ENCODE data around the gene AHI1. TPM values are rescaled to one million over a fixed set of nuclear protein-coding genes. Genes with fewer than 3 reads are reported as not detected.
A peak's percentile ranks its signal among the peaks of the same experiment; 100 is the strongest.

AHI1 gene
- total and polyA plus RNA-seq, 2 of the 13 experiments (the other 11 are each of a cell fraction or from before 2014, with no cell fraction given): 7.2 to 18.6 TPM

- peak; percentile 92 for TF ChIP-seq ZNF788 (CRISPR knock-in tag; IDR thresholded peaks at IDR 0.05; ENCODE audit: borderline replicate concordance)
- peak; percentile 94 for TF ChIP-seq ZNF350 (CRISPR knock-in tag; IDR thresholded peaks at IDR 0.05; ENCODE audit: borderline replicate concordance, low read depth)
- peak; percentile 87 for TF ChIP-seq AGO1 (IDR thresholded peaks at IDR 0.05; ENCODE audit: low read depth, low read length, poor library complexity, severe bottlenecking)
- TF ChIP-seq ISX (CRISPR knock-in tag; conservative IDR thresholded peaks at IDR 0.05): no peak; the same call in 1 of the 2 replicates
- peak; percentile 27 for TF ChIP-seq ZEB1 (IDR thresholded peaks at IDR 0.05; ENCODE audit: insufficient replicate concordance, low read depth)
- no peak for TF ChIP-seq SIX4 (CRISPR knock-in tag; IDR thresholded peaks at IDR 0.05)
- TF ChIP-seq USF2 (IDR thresholded peaks at IDR 0.05; ENCODE audit: low read depth, low read length): no peak
- peak; percentile 59; the same call in 1 of the 2 replicates for TF ChIP-seq USF2 (CRISPR knock-in tag; IDR thresholded peaks at IDR 0.05; ENCODE audit: borderline replicate concordance)
- TF ChIP-seq SATB2 (CRISPR knock-in tag; IDR thresholded peaks at IDR 0.05): peak; percentile 83; the same call in 1 of the 2 replicates
- no peak for TF ChIP-seq TRIM22 (IDR thresholded peaks at IDR 0.05)
- no peak for TF ChIP-seq FOXP1 (IDR thresholded peaks at IDR 0.05)
- TF ChIP-seq FOXP1 (CRISPR knock-in tag; IDR thresholded peaks at IDR 0.05): no peak
- TF ChIP-seq TCF12 (IDR thresholded peaks at IDR 0.05): no peak
- TF ChIP-seq TCF12 (CRISPR knock-in tag; IDR thresholded peaks at IDR 0.05): no peak; the same call in 1 of the 2 replicates
- TF ChIP-seq SMAD3 (CRISPR knock-in tag; IDR thresholded peaks at IDR 0.05): peak; percentile 15; the same call in 1 of the 2 replicates
- peak; percentile 46; the same call in 1 of the 2 replicates for TF ChIP-seq RXRB (CRISPR knock-in tag; IDR thresholded peaks at IDR 0.05; ENCODE audit: borderline replicate concordance)
- TF ChIP-seq ZNF234 (CRISPR knock-in tag; conservative IDR thresholded peaks at IDR 0.05): no peak; the same call in 1 of the 2 replicates
- TF ChIP-seq EP300 (IDR thresholded peaks at IDR 0.05; ENCODE audit: low read depth in 2 of 2, low read length in 2 of 2): 0 out of 4 replicates have a peak, but pooled peaks of 1 of the 2 experiments have one; percentile 4
- TF ChIP-seq EP300 (CRISPR knock-in tag; IDR thresholded peaks at IDR 0.05; ENCODE audit: borderline replicate concordance): no peak
- peak; percentile 91 for TF ChIP-seq ZNF160 (CRISPR knock-in tag; IDR thresholded peaks at IDR 0.05)
- TF ChIP-seq ZNF329 (CRISPR knock-in tag; IDR thresholded peaks at IDR 0.05; ENCODE audit: low read depth): peak; percentile 69; the same call in 1 of the 2 replicates
- peak; percentile 62; the same call in 1 of the 2 replicates for TF ChIP-seq ZNF430 (CRISPR knock-in tag; IDR thresholded peaks at IDR 0.05)
- peak; percentile 84; the same call in 1 of the 2 replicates for TF ChIP-seq RELA (CRISPR knock-in tag; IDR thresholded peaks at IDR 0.05)
- TF ChIP-seq ZFP36L1 (CRISPR knock-in tag; IDR thresholded peaks at IDR 0.05): peak; percentile 97
Measured at GRCh38 chr6:135497412-135498184, at the start of gene AHI1 (continued).
